Glutamatergic neuron (in vitro differentiated cells): ENCODE data around the gene PDLIM5. TPM values are rescaled to one million over a fixed set of nuclear protein-coding genes. Genes with fewer than 3 reads are reported as not detected.

ENCODE experiments used
- DNase-seq: peaks from one replicate; pipeline ENCODE4 v3.0.0; 2022
- H3K27ac Mint-ChIP-seq: one replicate; pipeline ENCODE4 v1.8.0; 2020; ENCODE audit warnings: mild to moderate bottlenecking, mixed read lengths, inconsistent platforms; ENCODE audit not compliant: unreplicated experiment
- H3K27me3 Mint-ChIP-seq: one replicate; pipeline ENCODE4 v1.8.0; 2020; ENCODE audit warnings: mild to moderate bottlenecking, moderate library complexity, mixed read lengths, inconsistent platforms; ENCODE audit not compliant: unreplicated experiment
- H3K36me3 Mint-ChIP-seq: one replicate; pipeline ENCODE4 v1.8.0; 2020; ENCODE audit warnings: mild to moderate bottlenecking, mixed read lengths, inconsistent platforms; ENCODE audit not compliant: unreplicated experiment
- H3K4me1 Mint-ChIP-seq: one replicate; pipeline ENCODE4 v1.8.0; 2020; ENCODE audit warnings: mild to moderate bottlenecking, low read depth, mixed read lengths, inconsistent platforms; ENCODE audit not compliant: unreplicated experiment
- H3K4me3 Mint-ChIP-seq: one replicate; pipeline ENCODE4 v1.8.0; 2020; ENCODE audit warnings: mild to moderate bottlenecking, mixed read lengths, inconsistent platforms; ENCODE audit not compliant: unreplicated experiment
- H3K9me3 Mint-ChIP-seq: one replicate; pipeline ENCODE4 v1.8.0; 2020; ENCODE audit warnings: mild to moderate bottlenecking, moderate library complexity, mixed read lengths, inconsistent platforms; ENCODE audit not compliant: unreplicated experiment
- CTCF ChIP-seq: fragments of 200-600 bp; sonication (generic); IDR thresholded peaks from one replicate; pipeline ENCODE4 v1.5.0; 2021; ENCODE audit not compliant: partially characterized antibody, unreplicated experiment
- total RNA-seq: library from RNA; stranded (reverse); fragmentation: NEBNext Ultra II Directional; extraction: Animal tissue kit (Norgen Biotek cat#: 25700); gene quantifications from one replicate; pipeline ENCODE4 v1.2.1, GENCODE V29; 2021; ENCODE audit not compliant: unreplicated experiment

Gene PDLIM5
- total RNA-seq, 1 donor from 2014 or later: 32.7 TPM

- DNase-seq: no peak
- peaks cover 10% of the 10 kb centered on the region for H3K4me1 Mint-ChIP-seq
- no peak for TF ChIP-seq CTCF
- peaks cover 1% of the 10 kb centered on the region for H3K9me3 Mint-ChIP-seq
- no peaks in the 10 kb centered on the region for H3K27me3 Mint-ChIP-seq
- H3K4me3 Mint-ChIP-seq: no peak overlapping the region
- H3K36me3 Mint-ChIP-seq: no peaks in the 10 kb centered on the region
- no peak overlapping the region for H3K27ac Mint-ChIP-seq
Measured at GRCh38 chr4:94458682-94459081, 6.9 kb downstream of the PDLIM5 start.

- no peak overlapping the region for H3K4me3 Mint-ChIP-seq
- peak overlapping the region; percentile 24 for H3K27ac Mint-ChIP-seq
- H3K9me3 Mint-ChIP-seq: peaks cover 1% of the 10 kb centered on the region
- TF ChIP-seq CTCF: no peak
- H3K36me3 Mint-ChIP-seq: no peaks in the 10 kb centered on the region
- no peak for DNase-seq
- H3K4me1 Mint-ChIP-seq: peaks cover 15% of the 10 kb centered on the region
- no peaks in the 10 kb centered on the region for H3K27me3 Mint-ChIP-seq
Measured at GRCh38 chr4:94459462-94460161, 7.9 kb downstream of the PDLIM5 start.

GRCh38 chr4:94461506-94461905, 9.8 kb downstream of the PDLIM5 start:
- peaks cover 15% of the 10 kb centered on the region for H3K4me1 Mint-ChIP-seq
- H3K9me3 Mint-ChIP-seq: peaks cover 1% of the 10 kb centered on the region

GRCh38 chr4:94462572-94462971, 10.8 kb downstream of the PDLIM5 start:
- Mint-ChIP-seq H3K4me3 (no peak overlapping the region), H3K27ac (no peak overlapping the region), H3K36me3 (no peaks in the 10 kb centered on the region), H3K27me3 (no peaks in the 10 kb centered on the region), H3K4me1 (peaks cover 14% of the 10 kb centered on the region), H3K9me3 (peaks cover 1% of the 10 kb centered on the region)
- DNase-seq: no peak
- TF ChIP-seq CTCF: no peak

More at GRCh38 chr4:94461506-94461905, 9.8 kb downstream of the PDLIM5 start:
- H3K27me3 Mint-ChIP-seq: no peaks in the 10 kb centered on the region
- no peak for TF ChIP-seq CTCF
- H3K27ac Mint-ChIP-seq: no peak overlapping the region
- no peak for DNase-seq
- no peaks in the 10 kb centered on the region for H3K36me3 Mint-ChIP-seq
- H3K4me3 Mint-ChIP-seq: no peak overlapping the region

GRCh38 chr4:94463771-94464170, 12.0 kb downstream of the PDLIM5 start:
- H3K4me3 Mint-ChIP-seq: no peak overlapping the region

More at GRCh38 chr4:94463771-94464170, 12.0 kb downstream of the PDLIM5 start:
- Mint-ChIP-seq H3K27me3 (no peaks in the 10 kb centered on the region), H3K9me3 (peaks cover 1% of the 10 kb centered on the region), H3K36me3 (no peaks in the 10 kb centered on the region), H3K27ac (no peak overlapping the region), H3K4me1 (peaks cover 18% of the 10 kb centered on the region)
- no peak for TF ChIP-seq CTCF
- no peak for DNase-seq
